Activated CD4-positive, CD25-positive, alpha-beta regulatory T cell treated with anti-CD3 and anti-CD28 coated beads, Interleukin-2, amount 50 U/mL, for 24 hours (primary cell): ENCODE results near the gene ZNF785.
"Not testable (repeated sequence)": the region's sequence is repeated elsewhere in the genome, so short reads cannot be mapped to it uniquely, and the experiment has no call there.

ENCODE experiments used
- ATAC-seq, 2 donors: fragments of 150-1000 bp; cut with Tn5 transposase; one replicate each; pipeline ENCODE4 v1.10.0; 2021; ENCODE audit warnings: mild to moderate bottlenecking in 1 of 2, moderate library complexity in 1 of 2

ZNF785 gene

DNA sequence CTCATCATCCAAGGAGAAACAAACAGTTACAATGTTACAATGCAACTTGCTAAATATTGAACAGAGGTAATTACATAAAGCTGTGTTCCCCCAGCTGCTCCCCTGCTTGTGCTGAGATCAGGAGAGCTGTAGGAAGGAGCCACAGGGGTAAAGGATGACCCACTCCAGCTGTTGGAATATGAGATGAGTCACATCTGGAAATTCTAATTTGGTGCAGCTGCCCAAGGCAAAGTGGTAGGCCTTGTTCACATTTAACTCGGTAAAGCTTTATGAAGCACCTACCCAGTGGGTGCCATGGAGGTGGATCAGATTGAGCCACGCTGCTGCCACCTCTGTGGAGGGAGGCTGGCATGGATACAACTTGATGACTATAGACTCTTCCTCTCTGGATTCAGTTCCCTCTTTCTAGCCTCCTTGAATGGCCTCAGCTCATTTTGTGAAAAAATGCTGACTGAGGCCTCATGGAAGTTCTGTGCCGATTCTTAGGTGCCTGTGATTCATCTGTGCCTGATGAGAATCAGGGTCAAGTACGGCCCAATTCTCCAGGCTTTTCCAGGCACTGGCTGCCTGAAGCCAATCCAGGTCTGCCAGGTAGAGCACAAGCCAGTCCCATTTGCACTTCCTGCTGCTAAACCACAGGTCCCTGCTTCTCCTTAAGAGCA, 17.2 kb upstream of the ZNF785 start:
- ATAC-seq = no peak

DNA sequence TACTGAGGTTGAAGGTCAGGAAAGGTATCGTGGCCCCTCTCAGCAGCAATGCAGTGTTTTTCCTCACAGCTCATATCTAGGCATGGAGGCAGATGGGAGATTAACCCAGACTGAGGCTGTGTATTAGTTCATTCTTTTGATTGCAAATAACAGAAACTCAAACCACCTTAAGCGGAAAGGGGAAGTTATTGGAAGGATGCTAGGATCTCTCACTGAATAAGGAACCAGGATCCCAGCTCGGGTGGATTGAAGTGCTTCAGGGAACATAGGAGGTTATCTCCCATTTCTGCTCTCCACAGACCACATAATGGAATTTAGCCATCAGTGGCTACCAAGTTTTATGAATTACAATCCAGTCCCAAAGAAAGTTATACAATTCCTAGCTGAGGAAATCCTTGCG, 16.5 kb upstream of the ZNF785 start:
- ATAC-seq = no peak

DNA sequence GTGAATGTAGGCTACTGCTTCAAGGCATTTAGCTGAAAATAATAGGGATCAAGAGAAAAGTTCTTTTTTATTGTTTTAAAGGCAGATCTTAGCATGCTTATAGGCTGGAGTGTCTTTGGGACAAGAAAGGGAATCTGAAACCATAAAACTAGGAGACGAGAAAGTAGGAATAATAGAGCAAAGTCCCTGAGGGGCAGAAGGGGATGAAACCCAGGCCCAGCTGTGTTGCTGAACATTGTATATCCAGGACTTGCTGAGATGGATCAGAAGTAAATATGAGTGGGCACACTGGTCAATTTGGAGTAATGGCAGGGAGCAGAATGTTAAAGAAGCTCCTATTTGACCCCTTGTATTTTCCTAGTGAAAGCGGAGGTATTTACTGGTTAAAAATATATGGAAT, 15.4 kb upstream of the ZNF785 start:
- ATAC-seq = no peak

DNA sequence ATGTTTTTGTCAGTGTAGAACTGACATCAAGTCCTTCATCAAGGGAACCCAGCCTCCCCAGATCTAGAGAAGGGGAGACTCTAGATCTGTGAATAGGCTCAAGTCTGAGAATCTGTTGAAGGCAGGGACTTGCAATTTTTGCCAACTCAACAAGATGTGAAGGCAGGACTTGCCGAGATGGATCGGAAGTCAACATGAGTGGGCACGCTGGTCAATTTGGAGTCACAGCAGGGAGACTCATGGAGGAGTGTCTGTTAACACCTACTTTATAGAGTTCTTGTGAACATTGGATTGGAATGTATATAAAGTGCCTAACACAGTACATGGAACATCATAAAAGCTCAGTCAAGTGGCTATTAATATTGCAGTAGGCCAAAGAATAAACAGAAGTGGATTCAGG, 14.7 kb upstream of the ZNF785 start:
- ATAC-seq = no peak

DNA sequence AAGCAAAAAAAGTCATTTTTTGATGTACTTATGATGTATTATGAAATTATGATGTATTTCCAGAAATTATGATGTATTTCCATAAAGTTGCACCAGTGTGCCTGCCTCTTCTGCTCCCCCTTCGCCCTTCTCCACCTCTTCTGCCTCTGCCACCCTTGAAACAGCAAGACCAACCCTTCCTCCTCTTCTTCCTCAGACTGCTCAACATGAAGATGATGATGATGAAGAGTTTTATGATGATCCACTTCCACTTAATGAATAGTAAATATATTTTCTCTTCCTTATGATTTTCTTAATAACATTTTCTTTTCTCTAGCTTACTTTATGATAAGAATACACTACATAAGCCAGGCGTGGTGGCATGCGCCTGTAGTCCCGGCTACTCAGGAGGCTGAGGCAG, 7.4 kb upstream of the ZNF785 start:
- no peak for ATAC-seq

DNA sequence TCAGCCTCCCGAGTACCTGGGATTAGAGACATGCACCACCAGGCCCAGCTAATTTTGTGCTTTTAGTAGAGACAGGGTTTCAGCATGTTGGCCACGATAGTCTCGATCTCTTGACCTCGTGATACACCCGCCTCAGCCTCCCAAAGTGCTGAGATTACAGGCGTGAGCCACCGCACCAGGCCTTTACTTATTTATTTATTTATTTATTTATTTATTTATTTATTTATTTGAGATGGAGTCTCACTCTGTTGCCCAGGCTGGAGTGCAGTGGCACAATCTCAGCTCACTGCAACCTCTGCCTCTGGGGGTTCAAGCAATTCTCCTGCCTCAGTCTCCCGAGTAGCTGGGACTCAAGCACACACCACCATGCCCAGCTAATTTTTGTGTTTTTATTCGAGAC, 5.4 kb upstream of the ZNF785 start:
- ATAC-seq = not testable (repeated sequence)

DNA sequence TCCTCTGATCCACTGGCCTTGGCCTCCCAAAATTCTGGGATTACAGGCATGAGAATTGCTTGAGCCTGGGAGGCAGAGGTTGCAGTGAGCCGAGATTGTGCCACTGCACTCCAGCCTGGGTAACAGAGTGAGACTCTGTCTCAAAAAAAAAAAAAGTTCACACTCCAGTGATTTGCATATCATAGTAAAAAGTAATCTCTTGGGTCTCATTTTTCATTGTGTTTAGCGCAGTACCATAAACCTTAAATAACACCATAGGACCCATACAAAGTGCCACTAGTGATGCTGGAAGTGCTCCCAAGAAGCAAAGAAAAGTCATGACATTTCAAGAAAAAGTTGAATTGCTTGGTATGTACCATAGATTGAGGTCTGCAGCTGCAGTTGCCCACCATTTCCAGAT, 4.1 kb upstream of the ZNF785 start:
- ATAC-seq = not testable (repeated sequence)

DNA sequence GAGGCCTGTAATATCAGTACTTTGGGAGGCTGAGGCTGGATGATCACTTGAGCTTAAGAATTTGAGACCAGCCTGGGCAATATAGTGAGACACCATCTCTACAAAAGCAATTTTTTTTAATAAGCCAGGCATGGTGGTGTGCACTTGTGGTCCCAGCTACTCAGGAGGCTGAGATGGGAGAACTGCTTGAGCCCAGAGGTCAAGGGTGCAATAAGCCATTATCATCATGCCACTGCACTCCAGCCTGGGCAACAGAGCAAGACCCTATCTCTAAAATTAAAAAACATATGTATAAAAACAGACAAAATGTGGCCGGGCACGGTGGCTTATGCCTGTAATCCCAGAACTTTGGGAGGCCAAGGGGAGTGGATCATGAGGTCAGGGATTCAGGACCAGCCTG, 3.2 kb upstream of the ZNF785 start:
- no peak for ATAC-seq

DNA sequence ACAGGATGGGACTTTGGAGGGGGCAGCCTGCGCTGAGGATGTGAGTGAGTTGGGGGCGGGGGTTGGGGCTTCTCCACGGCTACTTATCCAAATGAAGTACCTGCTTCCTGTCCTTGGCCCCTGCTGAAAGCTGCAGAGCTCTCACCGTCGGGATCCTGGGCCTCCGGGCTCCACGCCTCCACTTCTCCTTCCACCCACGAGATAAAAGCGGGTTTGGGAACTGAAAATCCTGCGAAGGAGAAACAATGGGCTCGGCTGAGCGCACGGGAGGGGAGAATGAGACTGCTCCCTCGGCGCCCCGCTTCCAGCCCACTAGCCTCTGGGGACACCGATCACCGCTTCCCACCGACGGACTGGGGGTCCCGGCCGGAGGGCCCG, 486 bp downstream of the ZNF785 start:
- ATAC-seq = peak; percentile 6 to 19

DNA sequence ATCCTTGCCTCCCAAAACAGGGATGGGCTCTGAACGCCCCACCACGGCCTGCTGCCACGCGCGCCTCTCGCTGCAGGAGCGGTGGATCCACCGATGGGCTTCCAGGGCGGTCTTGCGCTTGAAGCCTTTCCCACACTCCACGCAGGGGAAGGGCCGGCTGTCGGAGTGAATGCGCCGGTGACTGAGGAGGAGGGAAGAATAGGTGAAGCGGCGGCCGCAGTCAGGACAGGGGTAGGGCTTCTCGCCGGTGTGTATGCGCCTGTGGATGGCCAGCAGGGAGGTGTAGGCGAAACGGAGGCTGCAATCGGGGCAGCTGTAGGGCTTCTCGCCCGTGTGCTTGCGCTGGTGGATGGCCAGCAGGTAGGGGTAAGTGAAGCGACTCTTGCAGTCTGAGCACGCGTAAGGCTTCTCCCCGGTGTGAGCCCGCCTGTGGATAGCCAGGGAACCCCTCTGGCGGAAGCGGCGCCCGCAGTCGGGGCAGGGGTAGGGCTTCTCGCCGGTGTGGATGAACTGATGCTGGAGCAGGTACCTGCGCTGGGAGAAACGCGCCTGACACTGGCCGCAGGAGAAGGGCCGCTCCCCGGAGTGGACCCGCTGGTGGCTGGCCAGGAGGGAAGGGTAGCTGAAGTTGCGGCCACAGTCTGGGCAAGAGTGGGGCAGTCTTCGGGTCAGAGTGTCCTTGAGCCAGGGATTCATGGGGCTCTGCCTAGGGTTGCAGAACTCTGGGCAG, 2.7 kb downstream of the ZNF785 start:
- no peak for ATAC-seq

DNA sequence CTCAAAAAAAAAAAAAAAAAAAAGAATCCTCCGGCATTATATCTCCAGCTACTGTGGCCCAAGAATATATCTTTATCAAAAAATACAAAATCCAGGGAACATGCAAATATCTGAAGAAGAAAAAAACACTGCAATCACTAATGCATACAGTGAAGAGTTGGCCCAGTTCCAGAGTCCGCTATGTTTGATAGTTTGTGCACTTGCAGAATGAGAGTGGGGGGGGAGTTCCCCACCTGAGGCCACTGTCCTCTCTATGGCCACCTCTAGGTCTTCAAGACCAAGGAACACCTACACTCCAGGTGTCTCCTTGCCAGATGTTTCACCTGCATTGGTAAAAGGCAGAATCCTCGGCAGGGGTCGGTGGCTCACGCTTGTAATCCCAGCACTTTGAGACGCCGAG, 4.0 kb downstream of the ZNF785 start:
- ATAC-seq = no peak

DNA sequence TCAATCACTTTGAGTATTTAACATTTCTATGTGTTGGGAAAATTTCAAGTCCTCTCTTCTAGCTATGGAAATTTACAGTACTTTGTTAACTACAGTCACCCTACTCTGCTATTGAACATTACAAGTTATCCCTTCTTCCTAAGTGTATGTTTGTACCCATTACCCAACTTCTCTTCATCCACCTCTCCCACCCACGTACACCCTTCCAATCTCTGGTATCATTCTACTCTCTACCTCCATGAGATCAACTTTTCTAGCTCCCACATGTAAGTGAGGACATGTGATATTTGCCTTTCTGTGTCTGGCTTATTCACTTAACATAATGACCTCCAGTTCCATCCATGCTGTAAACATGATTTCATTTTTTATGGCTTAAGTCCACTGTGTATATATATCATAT, 10.8 kb downstream of the ZNF785 start:
- no peak for ATAC-seq

DNA sequence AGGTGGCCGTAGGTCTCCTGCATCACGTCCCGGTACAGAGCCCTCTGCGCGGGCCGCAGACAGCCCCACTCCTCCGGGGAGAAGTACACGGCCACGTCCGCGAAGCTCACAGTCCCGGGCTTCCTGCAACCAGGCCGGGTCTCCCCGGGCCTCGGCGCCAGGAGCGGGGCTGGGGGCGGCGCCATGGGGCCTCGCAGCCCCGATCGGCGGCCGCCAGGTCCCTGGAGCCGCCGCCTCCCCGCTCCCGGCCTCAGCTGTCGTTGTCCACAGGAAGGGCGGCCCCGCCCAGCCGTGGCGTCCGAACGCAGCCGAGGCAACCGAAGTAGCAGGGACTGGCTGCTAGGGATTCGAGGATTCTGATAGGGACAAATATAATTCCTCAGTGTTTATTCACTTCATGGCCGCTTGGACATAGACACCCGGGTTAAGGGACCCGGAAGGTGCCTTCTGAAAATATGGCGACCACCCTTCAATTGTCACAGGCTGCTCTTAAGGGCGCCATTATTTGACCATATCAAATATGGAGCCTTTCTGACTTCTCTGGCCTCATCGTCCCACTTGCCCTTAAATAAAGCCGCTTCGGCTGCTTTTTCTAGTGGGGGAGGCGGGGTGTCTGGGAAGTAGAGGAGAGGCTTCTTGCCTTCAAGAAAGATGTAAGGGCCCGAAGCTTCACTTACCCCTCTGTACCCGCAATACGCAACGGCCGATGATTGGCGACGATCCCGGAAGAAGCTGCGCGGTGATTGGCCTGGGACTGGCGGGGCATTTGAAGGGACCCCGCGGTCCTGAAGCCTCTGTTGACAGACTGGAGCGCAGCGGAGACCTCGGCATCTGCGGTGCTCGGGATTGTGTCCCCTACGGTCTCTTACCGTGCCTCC, 13.8 kb downstream of the ZNF785 start, which contains the start of gene ZNF688:
Gene ZNF688 (minus strand): TSS at position 270 of the 878 bp plus-strand sequence. CDS start 85 bp downstream, at position 185.
- peak; percentile 73 to 75 for ATAC-seq

DNA sequence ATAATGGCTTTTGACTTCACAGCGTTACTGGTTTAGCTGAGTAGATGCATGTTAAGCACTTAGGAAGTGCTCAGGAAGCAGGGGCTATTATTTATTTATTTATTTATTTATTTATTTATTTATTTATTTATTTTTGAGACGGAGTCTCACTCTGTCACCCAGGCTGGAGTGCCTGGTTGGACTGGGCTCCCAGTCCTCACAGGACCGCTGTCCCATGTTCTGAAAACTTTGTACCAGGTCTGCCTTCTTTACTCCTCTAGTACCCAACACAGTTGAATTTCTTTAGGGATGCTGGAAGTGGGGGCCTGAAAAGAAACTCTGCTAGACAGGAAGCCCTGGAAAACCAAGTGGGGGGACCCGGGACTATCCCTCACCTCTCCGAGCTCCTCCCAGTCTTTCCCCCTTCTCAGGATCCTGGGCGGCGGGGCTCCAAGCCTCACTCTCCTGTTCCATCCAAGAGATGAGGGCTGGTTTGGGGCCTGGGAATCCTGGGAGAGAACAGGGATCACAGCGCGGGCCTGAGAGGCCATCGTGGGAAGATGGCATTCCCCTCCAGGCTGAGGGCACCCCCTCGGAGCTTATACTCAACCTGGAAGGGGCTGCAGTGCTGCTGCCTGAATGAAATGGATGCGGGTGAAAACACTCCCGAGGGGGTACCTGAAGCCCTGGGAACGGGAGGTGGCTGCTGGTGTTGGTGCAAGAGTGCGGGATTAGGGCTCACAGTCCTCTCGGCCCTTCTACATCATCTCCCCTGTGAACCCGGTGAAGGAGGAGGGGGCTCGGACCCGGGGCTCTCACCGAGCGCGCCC, 14.7 kb downstream of the ZNF785 start:
- no peak for ATAC-seq

DNA sequence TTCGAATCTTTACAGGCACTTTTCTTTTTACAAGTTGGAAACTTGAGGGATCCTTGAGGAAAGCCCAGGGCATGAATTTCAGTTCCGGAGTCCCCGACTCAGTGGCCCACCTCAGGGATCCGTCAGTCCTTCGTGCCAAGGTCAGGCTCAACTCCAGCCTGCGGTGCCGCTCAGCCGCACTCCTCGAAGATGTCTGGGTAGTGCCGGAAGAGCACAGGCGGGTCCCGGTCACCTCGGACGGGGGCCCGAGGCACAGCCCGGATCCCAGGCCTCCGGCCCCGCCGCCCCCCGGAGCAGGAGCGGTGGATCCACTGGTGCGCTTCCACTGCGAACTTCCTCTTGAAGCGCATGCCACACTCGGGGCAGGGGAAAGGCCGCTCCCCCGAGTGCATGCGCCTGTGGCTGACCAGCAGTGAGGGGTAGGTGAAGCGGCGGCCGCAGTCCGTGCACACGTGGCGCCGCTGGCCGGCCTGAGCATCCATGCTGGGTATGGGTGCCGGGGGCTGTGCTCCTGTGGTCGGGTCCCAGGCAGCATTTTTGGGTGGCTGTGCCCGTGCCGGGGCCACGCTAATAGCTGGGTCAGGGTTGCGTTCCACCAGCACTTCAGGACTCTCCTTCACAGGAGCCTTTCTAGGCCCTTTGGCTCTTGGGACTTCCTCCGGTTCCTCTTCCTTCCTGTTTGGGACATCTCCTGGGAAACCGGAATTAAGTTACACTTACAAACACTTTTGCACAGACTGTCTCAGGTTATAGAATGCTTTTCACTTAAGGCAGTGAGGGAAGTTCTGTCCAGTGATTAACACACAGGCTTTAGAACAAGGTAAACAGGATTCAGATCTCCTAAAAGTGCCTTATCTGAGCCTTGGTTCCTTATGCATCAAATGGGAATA, 15.5 kb downstream of the ZNF785 start:
- no peak for ATAC-seq

DNA sequence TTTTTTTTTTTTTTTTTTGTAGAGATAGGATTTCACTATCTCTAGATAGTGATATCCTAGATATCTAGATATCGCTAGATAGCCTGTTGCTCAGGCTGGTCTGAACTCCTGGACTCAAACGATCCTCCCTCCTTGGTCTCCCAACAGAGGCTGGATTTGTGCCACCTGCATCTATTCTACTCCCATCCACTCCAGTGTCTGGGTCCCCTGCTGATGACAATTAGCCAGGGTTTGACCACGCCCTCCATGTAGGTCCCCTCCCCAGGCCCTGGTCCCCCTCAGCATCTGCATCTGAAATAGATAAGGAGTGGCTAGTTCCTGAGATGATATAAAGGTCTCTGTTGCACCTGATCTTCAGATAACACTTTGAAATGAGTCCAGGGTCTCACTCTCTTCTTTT, 16.2 kb downstream of the ZNF785 start:
- no peak for ATAC-seq

DNA sequence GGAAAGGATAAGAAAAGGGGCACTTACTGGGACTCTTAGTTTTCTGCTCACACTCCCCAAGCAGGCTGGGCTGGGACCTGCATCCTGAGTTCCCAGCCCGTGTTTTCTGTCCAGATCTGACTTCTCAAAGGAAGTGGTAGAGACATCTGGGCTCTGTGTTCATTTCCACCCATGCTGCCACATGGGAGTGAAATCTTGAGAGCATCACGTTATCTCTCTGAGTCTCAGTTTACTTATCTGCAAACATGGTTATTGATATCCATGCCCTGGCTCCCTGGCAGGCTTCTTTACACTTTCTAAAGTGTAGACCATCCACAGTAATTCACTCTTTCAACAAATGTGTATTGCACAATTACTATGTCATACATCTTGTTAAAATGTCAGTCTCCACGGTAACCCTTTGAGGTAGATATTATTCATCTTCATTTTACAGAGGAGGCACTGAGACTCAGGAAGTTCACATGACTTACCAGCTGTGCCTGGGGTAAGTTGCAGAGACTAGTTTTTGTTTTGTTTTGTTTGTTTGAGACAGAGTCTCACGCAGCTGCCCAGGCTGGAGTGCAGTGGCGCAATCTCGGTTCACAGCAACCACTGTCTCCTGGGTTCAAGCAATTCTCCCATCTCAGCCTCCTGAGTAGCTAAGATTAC, 17.4 kb downstream of the ZNF785 start:
- peak; percentile 60 to 66 for ATAC-seq

DNA sequence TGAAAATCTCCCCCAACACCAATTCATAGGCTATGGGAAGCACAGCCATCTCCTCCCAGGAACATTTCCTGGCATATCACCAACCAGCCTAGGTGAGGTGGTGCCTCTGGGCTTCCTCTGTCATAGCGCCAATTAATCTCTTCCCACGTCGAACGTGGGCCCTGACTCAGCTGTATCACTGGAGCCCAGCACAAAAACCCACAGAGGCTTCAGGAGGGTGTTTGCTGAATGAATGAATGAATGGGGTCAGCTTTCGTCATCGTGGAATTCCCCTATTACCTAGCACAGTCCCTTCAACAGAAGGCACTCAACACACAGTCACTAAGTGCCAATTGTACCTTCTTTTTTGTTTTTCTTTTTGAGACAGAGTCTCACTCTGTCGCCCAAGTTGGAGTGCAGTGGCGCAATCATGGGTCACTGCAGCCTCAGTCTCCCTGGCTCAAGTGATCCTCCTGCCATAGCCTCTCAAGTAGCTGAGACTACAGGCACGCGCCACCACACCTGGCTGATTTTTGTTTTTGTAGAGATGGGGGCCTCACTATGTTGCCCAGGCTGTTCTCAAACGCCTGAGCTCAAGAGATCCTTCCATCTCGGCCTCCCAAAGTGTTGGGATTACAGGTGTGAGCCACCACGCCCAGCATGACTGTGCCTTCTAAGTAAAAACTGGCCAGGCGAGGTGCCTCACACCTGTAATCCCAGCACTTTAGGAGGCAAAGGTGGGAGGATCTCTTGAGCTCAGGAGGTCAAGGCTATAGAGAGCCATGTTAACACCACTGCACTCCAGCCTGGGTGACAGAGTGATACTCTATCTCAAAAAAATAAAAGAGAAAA, 18.1 kb downstream of the ZNF785 start:
- peak; percentile 58 to 68 for ATAC-seq

DNA sequence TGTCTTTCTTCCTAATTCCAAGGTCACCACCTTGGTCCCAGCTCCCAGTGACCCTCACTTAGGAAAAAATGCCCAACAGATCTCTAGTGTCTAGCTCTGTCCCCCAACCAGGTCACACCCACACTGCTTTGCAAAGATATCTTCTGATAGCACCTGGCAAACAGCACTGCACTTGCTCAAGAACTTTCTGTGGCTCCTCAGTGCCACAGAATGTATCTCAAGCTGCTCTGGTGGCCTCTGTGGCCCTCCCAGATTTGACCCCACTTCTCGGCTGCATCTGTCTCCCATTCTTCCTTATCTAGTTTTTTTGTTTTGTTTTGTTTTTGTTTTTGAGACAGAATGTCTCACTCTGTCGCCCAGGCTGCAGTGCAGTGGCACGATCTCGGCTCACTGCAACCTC, 19.0 kb downstream of the ZNF785 start:
- no peak for ATAC-seq

DNA sequence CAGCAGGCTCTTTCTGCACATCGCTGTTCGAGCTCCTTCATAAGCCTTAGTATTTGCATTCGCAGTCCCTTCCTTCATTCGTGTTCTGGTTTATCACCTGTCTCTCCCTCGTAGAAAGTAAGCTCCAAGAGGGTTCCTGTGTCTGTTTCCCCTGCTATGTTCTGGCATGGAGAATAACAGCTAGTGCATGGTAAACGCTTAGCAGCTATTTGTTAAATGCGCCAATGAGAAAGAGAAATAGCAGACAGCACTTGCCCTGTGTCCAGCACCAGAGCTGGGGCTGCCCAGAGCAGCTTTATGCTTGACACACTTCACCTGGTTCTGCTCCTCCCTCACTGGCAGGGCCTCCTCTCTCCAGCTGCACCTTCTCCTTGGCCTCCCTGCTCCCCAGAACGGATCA, 19.5 kb downstream of the ZNF785 start:
- ATAC-seq = no peak
